Measurements from ENCODE around the gene SIRT1. TPM values are rescaled to one million over a fixed set of nuclear protein-coding genes. Genes with fewer than 3 reads are reported as not detected.

SIRT1 gene
- total and polyA plus RNA-seq, 2 of the 4 experiments (the other 2 are of a cell fraction) = 9.5 to 12.9 TPM

GRCh38 chr10:67863094-67863493 lies 21.4 kb upstream of the SIRT1 start:
- Histone ChIP-seq H2BK5ac (ENCODE audit: low read depth, low read length, poor library complexity, severe bottlenecking) (no peak overlapping the region), H3K14ac (replicated peaks; ENCODE audit: low read depth, low read length) (no peak overlapping the region), H2AK5ac (ENCODE audit: low read depth, low read length) (no peak overlapping the region), H3K9ac (ENCODE audit: low read depth, low read length) (no peak overlapping the region), H3K79me1 (ENCODE audit: low read depth in 1 of 2, low read length in 2 of 2) (no peaks in the 10 kb centered on the region), H3K4me3 (ENCODE audit: insufficient read depth, low read depth, low read length) (no peak overlapping the region), H2BK15ac (ENCODE audit: low read depth, low read length) (no peak overlapping the region), H4K5ac (ENCODE audit: low read depth, low read length) (no peak overlapping the region), H4K91ac (ENCODE audit: insufficient read depth, low read depth, low read length) (no peak overlapping the region), H3K27ac (ENCODE audit: insufficient read depth, low read length) (no peak overlapping the region), H4K20me1 (ENCODE audit: insufficient read depth, low read length) (no peaks in the 10 kb centered on the region), H3K23ac (ENCODE audit: low read depth, low read length) (no peak overlapping the region), H2AK9ac (replicated peaks; ENCODE audit: low read depth, low read length, poor library complexity) (no peak overlapping the region), H3K18ac (ENCODE audit: low read depth, low read length) (no peak overlapping the region), H3K9me3 (ENCODE audit: control insufficient read depth, insufficient read depth, low read length) (no peaks in the 10 kb centered on the region), H3K4me1 (ENCODE audit: control insufficient read depth, insufficient read depth, low read length) (no peaks in the 10 kb centered on the region), H3K56ac (ENCODE audit: extremely low read depth, insufficient read depth, low read length) (no peak overlapping the region), H3K27me3 (ENCODE audit: control insufficient read depth, insufficient read depth, low read length) (no peaks in the 10 kb centered on the region), H4K8ac (ENCODE audit: low read depth in 2 of 2, low read length in 2 of 2) (no peak overlapping the region), H2AFZ (replicated peaks; ENCODE audit: low read length, poor library complexity) (no peak overlapping the region), H2BK20ac (ENCODE audit: low read depth, low read length) (no peak overlapping the region), H3K4me2 (ENCODE audit: low read depth, low read length) (no peak overlapping the region), H3K4ac (ENCODE audit: low read depth, low read length) (no peak overlapping the region), H3K36me3 (ENCODE audit: control insufficient read depth, insufficient read depth, low read length) (no peaks in the 10 kb centered on the region), H3K9me1 (ENCODE audit: insufficient read depth, low read length) (no peaks in the 10 kb centered on the region), H2BK120ac (ENCODE audit: low read depth, low read length) (no peak overlapping the region)
- ChIA-PET POLR2A (ENCODE audit: unreplicated experiment) (no interaction called here), CTCF (interaction anchor here (0.7 kb wide), 1 partner anchor 446 kb away, joined by 3 read pairs; no protein-coding TSS in a partner anchor)
- BruUV-seq (replicated peaks) = no TSS peak
- TF ChIP-seq FOS (IDR thresholded peaks at IDR 0.05; ENCODE audit: low read depth, low read length) (no peak), ELK1 (IDR thresholded peaks at IDR 0.05; ENCODE audit: borderline replicate concordance, low read depth, low read length) (no peak), SMC3 (IDR thresholded peaks at IDR 0.05; ENCODE audit: low read depth, low read length) (no peak), MAZ (IDR thresholded peaks at IDR 0.05; ENCODE audit: borderline replicate concordance, low read depth, low read length) (no peak), POLR2A (IDR thresholded peaks at IDR 0.05; ENCODE audit: low read depth, low read length) (no peak), CHD1 (IDR thresholded peaks at IDR 0.05; ENCODE audit: low read depth, low read length) (no peak), USF2 (IDR thresholded peaks at IDR 0.05; ENCODE audit: low read depth, low read length) (no peak), RFX5 (IDR thresholded peaks at IDR 0.05; ENCODE audit: low read depth, low read length) (no peak), RCOR1 (IDR thresholded peaks at IDR 0.05; ENCODE audit: insufficient replicate concordance, low read length) (no peak)
- no CpG with 5 or more reads among the region's 2 CpGs for WGBS, 2 experiments (ENCODE audit: extremely low coverage in 2 of 2, insufficient read length in 1 of 2)
- intact Hi-C loops (cut with micrococcal nuclease) = no loop called here
- in situ Hi-C loops (cut with MboI; ENCODE audit: low sequenced_read_pairs) = loop anchor here (25.0 kb wide), 2 partner anchors 324 to 424 kb away; no protein-coding TSS in a partner anchor
- dilution Hi-C loops (cut with HindIII; ENCODE audit: low sequenced_read_pairs, unreplicated experiment) = no loop called here
- ATAC-seq (ENCODE audit: low read depth) (no peak), DNase-seq (no peak)
